NCI-H1417 (cell line): ENCODE results near the gene FOXC2.

Experiments used
- DNase-seq, 3 experiments: peaks; one replicate each; lab custom pipeline; 2025; lab: John Stamatoyannopoulos, UW

Gene FOXC2

DNA sequence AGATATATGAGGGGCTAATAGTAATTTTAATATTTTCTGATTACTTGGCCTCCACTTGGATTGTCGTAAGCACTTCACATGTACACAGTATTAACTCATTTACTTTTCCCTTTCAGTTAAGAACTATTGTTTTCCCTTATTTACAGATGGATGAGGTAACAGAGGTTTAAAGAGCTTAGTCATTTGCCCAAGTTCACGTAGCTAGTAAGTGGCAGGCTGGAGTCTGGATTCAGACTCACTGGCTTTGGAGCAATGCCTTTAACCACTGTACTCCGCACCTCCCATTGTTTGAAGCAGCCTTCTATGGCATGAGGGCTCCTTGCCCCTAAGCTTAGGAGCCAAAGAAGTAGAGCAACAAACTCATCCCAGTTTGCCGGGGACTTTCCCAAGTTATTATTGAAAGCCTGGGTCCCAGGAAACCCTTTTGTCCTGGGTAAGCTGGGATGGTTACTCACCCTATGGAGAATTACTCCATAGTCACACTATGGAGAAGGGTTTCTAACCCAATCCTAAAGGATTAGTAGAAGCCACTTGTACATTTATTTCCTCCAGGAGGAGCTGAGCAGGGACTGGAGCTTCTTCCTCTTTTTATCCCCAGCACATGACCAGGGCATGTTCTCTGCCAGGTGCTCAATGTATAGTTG lies 24.0 kb downstream of the FOXC2 start:
- DNase-seq: no peak

DNA sequence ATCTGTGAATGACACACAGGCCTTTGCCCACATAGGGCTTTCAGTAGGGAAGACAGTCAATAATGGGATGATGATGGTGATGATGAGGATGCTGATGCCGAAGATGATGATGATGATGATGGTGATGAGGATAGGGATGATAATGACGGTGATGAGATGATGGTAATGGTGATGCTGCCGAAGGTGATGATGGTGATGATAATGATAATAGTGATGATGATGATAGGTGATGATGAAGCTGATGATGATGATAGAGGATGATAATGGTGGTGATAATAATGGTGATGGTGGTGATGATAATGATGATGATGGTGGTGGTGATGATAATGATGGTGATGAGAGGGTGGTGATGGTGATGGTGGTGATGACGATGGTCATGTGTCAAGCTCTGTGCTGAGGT lies 24.6 kb downstream of the FOXC2 start:
- no peak for DNase-seq

DNA sequence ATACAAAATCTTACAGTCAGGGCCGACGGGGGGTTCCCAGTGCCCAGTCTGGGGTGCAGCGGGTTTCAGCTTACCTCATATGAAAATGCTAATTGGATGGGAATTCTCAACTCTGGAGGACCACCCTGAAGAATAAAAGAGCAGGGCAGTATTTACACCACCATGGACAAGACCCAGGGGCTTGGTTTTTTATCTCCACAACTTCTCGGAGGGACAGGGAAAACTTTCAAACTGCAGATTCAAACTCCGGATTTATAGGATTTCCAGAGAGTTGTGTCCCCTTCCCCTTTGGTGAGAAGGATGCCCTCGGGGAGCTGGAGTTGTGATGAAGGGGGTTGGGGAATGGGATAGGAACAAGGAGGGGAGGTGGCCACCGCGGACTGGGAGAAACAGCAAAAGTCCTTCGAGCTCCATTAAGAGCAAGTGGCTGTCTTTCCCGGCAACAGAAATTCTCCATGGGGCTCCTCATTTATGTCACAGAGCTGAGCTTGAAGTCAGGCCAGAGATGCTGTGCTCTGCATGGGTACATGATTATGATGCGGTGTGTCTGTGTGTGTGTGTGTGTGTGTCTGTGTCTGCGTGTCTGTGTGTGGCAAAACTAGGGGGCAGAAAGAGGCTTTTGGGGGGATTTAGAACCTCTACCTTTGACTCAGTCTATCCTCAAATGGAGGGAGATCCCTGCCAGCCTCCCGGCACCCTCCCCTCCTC lies 27.4 kb downstream of the FOXC2 start:
- no peak for DNase-seq

DNA sequence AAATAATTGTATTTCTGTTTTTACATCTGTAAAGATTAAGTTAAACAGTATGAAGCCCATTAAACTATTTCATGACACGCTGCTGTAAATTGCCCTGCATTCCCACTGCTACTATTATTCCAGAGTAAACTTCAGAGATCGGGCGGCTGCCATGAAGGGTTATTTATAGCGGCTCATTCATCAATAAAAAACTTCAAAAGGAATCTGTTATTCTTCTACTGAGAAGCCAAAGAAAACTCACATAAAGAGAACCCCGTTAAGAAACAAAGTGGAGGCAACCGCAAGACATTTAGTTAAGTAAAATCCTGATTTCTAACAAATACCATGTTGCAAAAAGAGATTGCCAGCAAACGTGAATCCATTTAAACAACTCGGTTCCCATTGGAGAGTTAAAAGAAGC lies 28.1 kb downstream of the FOXC2 start:
- DNase-seq: no peak

DNA sequence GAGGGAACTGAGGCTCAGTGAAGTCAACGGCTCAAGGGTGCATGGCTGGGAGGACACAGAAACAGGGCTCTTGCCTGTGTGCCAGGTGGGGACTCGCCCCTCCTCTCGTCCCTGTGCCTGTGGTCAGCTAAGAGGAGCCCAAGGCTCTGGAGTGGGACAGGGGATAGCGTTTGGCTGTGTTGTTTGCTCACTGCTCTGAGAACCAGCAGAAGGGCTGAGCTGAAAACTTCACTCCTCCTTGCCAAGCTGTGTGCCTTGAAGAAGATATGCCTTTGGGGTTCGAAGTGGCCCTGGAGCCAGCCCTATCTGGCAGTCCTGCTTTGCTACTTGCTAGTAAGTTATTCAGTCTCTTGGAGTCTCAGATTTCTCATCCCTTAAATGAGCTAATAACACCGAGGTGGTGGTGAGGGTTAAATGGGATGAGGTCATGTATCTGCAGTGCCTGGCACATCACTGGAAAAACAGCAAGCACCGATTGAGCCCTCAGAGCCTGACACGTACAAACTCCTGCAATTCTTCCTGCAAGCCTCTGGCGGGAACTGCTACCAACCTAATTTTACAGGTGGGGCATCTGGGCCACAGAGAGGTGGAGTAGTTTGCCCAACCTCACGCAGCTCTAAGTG lies 29.5 kb downstream of the FOXC2 start:
- DNase-seq: no peak

DNA sequence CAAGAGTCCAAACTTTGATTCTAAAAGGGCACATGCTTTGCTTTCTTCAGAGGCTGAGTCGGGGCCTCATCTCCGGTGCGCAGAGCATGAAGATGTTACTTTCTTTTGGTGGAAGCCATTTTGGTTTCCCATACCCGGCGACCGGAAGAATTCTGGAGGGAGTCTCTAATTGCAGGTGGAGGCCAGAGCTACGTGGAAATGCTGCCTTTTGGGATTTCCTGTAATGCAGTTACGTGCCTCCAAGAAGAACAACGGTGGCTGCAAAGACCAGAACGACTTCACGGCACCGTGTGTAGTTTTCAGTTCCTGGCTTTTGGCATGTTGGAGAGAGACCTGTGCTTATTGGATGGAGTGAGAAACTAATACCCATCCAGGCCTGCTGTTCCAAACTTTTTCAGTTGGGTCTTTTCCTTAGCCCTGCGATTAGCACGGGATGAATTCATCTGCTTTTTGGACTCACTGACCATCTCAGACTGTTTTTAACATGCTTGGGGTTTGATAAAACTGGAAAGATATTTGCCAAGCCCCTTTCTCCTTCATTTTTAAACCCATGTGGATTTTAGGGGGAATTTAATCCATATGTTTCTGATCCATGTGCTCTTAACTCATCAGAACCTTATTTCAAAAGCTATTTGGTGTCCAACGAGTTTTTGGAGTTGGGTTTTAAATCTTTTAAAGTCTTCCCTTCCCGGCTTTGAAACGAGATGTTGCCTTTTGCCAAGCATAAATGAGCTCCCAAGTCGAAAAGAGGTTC lies 30.7 kb downstream of the FOXC2 start:
- no peak for DNase-seq

DNA sequence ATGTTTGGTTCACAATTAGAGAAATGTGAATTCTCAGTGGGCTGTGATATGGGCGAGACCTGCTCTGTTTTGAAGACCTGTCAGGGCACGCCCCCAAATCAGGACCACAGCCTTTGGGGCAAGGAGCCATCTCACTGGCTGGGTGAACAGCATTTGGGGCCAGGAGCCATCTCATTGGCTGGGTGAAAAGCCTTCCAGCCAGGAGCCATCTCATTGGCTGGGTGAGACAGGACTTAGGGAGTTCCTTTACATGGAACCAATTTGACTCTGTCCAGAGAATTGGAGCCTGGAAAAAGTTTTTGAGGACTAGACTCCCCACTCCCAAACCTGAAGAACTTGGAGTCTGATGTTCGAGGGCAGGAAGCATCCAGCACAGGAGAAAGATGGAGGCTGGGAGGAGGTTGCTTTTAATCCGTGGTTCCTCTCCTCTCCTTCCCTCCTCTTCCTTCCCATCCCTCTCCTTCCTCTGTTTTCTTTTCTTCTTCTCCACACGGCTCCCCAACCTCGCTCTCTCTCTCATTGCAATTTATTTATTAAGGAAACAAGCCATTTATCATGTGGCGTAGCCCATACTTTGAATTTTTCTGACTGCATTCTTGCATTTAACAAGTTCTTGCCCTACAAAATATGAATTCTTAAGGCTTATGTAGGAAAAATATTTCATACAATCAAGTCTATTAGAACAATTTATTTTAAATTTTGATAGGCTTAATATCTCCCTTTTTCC lies 31.4 kb downstream of the FOXC2 start:
- DNase-seq: no peak

DNA sequence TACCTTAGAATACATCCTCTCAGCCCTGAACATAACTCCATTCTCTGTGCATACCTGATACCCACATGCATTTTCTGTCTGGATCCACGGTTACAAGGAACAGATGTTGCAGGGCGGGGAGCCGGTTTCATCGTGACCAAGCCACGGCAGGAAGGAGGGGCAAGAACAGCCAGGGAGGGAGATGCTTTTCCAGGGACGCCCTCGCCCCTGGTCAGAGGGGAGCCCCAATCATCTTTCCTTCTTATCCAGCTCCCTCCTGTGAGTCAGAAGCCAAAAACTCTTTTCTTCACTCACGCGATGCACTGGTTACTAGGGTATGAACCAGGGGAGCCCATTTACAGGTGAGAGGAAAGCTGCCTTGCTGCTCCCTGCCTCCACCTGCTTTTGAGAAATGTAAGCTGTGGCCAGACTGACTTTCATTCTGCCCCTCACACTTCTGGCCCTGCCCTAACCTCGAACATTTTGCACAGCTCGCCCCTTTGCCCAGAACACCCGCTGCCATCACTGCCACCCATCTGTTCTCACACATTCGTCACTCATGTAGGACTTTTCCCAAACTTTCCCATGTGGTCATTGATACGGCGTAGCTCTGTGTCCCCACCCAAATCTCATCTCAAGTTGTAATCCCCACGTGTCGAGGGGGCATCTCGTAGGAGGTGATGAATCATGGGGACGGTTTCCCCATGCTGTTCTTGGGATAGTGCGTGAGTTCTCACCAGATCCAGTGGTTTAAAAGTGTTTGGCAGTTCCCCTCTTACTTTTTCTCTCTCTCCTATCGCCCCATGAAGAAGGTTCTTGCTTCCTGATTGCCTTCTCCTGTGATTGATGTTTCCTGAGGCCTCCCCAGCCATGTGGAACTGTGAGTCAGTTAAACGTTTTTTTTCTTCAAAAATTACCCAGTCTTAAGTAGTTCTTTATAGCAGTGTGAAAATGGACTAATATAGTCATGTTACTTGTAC lies 32.3 kb downstream of the FOXC2 start:
- no peak for DNase-seq

DNA sequence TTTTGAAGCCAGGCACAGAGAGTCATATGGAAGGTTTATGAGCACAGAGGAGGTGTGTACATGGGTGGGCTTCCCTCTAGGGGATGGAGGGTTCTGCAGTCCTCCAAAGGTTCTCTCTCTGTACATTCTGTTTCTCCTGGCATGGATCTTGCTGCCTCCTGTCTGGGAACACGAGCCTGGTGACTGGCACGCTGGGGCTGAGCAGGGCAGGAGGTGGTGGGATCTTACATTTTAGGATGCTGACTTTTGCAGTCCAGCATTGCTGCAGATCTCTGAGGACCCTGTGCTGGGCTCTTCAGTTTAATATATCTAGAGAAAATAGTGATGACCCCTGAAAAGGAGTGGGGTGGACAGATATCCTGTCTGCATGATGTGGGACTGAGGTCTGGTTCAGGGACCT lies 34.7 kb downstream of the FOXC2 start:
- no peak for DNase-seq

DNA sequence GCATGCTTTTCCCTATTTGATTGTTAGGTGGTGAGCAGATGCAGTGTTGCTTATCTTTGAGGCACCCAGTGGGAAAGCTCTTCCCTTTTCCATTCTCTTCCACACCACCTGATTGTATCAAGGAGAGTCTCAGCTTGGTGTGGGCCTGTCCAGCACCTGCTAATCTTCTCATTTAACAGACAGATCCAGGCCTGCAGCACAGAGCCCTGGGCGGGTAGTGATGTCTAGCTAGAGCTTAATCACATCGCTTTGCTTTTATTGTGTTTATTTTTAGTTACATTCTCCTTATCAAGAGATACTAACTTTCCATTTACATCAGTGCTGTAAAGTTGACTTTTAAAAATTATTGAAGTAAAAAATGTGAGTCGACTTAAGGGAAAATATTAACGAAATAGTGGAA lies 35.9 kb downstream of the FOXC2 start:
- DNase-seq: no peak

DNA sequence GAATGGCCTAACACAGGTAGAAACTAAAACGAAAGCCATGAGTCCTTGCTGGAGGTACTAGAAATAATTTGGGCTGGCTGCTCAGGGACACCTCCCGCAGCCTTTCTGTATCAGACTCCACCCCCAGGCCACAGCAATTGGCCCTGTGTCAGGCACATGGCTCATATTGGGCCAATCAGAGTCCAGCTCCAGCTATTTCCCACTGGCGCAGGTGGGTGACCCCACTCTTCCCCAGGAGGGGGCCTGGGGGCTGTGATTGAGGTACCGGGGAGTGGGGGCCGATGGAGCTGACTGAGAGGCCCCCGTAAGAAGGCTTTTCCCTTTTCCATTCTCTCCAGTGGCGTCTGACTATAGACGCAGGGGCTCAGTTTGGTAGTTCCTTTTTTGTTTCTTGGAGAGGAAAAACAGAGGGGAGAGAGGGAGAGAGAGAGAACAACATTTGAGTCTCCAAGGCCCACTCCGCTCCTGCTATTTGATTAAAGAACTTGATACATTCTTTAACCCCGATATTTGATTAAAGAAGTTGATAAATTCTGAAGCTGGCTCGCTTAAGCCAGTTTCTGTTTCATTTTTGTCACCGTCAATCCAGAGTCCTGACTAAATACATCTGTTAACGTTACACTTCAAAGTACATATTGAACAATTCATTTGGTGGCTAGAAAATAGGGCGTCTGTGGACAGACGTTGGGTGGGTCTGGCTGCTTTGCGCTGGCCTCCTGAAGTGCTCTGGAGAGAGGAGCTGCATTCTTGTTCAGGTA lies 38.0 kb downstream of the FOXC2 start:
- no peak for DNase-seq

DNA sequence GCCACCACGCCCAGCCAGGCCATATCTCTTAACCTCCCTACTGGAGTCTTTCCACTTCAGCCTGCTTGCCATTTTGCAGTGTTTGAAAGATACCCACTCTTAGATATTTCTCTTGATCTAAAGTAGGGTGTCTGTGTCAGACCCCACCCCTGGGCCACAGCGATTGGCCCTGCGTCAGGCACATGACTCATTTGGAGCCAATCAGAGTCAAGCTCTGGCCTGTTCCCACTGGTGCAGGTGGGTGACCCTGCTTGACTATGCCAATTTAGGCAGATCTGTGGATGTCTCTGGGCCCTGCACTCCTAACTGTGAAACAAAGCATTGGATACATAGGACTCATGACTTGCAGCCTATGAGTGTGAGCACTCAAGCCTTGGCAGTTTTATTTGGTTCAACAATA lies 39.3 kb downstream of the FOXC2 start:
- DNase-seq: no peak

DNA sequence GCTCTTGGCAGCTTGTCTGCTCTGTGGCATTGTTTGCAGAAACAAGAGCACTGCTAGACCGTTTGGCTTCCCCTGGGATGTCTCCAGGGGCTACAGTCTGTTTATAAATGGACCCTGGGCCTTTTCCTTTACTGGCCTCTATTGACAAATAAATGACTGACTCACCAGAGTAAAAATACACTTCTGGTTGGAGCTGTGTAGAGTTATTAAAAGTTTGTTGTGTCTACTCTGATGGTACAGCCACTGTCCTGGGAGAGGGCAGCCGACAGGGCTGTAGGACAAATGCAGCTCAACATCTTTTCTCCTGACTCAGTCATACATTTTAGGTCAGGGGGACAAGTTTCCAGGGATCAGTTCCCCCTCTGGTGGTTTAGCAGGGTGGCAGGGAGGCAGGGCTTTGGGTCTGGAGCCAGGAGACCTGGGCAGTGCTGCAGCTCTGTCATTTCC lies 41.7 kb downstream of the FOXC2 start:
- no peak for DNase-seq

DNA sequence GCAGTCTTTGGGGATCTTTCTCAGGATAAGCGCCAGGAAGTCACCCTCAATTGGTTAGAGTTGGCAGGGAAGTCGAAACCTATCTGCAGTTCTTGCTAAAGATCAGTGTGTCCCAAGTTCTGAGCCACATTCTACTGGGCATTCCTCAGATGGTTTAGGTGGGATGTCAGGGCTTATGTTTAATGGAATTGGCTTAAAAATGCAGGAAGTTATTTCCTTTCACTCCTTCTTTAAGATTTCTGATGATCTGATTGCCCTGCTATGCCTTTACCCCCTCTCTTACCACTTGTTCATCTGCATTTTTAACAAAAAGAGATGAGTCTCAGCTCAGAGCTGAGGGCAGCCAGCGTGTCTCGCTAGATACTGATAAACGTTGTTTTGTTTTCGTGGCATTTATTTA lies 42.5 kb downstream of the FOXC2 start:
- DNase-seq: no peak

DNA sequence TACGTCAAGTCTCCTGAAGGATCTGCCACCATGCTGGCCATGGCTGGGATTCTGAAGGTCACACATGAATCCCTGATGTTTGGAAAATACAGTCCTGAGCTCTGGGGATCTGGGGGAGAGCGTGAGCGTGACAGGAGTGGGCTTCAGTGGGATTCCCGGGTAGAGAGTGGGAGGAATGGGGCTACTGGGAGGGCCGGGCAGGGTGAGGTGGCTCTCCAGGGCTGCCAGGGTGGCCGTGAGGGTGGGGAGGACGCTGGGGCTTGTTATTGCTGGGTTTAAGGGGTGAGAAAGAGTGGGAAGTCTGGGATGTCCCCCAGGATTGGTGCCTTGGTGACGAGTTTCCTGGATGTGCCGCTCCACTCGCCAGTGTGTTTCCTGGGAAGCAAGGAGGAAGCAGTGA lies 43.0 kb downstream of the FOXC2 start:
- DNase-seq: no peak

DNA sequence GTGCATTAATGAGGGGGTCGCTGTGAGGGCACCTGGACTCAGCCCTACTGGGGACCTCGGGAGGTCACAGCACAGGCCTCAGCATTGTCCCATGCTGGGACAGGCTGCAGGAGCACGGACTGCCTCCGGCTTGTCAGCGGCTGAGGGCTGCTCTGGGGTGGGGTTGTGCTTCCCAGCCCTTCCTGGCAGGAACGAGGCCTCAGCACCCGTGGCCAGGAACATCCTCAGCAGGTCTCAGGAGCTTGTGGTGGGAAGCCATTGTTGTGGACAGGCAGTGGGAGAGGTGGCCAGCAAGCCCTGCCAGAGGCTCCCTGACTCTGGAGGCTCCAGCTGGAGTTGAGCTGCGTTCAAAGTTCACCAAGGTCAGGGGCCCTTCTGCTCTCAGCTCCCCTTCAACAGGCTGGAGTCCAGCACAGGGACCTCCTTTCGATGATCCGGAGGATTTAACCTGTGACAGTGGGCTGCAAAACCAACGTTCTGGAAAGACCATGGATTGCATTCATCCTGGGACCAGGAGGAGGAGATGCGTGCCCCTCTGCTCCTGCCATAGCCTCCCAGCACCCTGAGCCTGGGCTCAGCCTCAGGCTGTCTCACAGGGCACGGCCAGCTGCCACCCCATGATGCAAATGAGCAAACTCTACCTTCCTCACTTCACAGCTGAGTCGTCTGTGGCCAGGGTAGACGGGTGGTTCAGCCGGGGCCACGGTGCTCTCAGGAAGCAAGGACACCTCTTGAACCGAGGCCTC lies 44.3 kb downstream of the FOXC2 start:
- no peak for DNase-seq

DNA sequence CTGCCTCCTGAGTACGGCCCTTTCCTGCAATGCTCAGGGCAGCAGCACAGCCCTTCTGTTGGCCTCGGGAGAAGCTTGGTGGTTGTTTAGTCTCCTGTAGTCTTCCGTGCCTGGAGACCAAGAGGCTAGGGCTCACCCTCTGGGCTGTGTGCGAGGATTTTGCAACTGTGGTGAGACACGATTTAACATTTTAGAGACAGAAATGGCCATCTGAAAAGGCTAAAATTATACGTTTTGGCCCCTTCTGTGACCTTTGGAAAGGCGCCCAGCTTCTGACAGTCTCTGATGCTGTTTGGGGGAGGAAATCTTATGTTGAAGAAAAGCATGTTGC lies 44.9 kb downstream of the FOXC2 start:
- no peak for DNase-seq

DNA sequence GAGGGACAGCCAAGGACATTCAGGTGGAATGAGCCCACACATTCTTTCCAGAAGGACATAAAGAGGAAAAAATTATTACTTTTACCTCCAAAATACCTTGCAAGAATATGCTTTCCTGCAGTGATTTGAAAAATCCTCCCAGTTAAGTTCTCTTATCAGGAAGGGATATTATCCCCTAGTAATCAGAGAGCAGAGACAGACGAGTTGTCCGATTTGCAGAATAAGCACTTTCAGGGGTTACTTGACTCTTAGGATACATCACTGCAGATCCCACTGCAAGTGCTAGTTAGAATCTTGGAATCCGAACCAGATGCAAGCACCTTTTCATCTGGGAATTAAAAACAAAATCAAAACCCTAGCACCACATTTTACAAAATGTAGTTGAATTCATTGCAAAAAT lies 45.3 kb downstream of the FOXC2 start:
- no peak for DNase-seq

DNA sequence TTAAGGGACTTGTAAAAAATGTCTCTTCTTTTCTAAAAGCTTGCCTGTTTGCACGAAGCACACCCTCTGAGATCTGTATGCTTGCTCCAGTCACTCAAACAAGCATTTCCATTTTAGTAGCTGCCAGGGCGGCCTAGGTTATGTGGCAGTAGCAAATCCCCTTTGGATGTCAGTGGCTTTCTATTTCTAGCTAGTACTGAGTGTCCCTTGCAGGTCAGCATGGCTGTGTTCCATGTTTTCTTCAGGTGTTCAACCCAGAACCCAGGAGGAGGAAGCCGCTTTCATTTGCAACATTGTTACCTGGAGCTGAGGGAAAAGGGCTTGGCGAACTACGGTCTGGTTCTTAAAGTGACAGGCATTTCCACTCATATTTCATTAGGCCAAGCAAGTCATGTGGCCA lies 48.1 kb downstream of the FOXC2 start:
- DNase-seq: peak in 1 of 3 experiments; percentile 15

DNA sequence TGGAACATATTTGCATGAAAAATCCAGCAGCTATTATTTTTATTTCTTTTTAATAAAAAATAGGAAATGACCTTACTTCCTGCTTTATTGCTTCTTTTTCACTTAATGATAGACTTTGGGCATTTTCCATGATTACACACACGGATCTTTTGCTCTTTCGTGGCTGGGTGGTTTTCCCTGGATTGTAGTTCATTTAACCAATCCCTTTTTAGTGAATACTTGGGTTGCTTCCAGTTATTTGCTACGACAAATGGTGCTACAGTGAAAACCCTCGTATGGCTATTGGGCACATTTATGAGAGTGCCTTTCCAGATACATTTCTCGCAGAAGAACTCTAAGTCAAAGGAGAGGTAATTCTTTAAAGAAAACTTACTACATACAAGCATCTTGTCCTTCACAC lies 50.3 kb downstream of the FOXC2 start:
- DNase-seq: no peak
